ENCODE measurements around the gene ITGA2.

The ITGA2 gene

DNA sequence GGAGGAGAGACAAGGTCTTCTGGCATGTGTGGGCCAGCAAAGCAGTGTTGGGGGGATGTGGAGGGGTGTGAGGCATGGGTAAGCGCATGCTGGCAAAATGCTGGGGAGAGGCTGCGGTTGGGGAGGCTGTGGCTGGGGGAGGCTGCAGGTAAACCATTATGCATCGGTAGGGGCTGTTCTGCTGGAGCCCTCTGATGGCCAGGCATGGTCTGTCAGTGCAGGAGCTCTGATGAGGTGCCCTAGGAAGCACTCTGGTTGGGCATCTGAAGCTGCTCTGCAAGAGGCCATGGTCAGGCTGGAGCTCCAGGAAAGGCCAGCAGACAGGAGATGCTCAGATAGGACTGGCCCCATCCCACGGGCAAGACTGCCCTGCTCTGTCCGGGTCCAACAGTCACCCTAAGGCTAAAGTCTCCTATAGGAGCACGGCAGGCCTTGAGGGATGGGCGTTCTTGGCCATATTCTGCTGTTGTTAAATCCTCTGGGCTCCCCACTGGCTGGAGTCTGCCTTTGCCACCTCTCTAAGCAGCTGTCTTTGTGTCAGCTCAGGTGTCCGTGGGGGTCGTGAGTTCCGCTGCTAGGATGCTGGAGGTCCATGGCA, 28.7 kb downstream of the ITGA2 start:
- DNase-seq (ENCODE audit: low read depth), result no peak

DNA sequence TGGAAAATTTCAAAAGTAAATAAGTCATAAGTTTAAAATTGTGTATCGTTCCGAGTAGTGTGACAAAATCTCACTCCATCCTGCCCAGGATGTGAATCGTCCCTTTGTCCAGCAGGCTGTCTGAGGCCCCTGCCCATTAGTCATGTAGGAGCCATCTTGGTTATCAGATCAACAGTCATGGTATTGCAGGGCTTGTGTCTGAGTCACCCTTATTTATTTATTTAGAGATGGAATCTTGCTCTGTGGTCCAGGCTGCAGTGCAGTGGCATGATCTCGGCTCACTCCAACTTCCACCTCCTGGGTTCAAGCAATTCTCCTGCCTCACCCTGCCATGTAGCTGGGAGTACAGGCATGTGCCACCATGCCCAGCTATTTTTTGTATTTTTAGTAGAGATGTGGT, 30.2 kb downstream of the ITGA2 start:
- DNase-seq (ENCODE audit: low read depth), result no peak

DNA sequence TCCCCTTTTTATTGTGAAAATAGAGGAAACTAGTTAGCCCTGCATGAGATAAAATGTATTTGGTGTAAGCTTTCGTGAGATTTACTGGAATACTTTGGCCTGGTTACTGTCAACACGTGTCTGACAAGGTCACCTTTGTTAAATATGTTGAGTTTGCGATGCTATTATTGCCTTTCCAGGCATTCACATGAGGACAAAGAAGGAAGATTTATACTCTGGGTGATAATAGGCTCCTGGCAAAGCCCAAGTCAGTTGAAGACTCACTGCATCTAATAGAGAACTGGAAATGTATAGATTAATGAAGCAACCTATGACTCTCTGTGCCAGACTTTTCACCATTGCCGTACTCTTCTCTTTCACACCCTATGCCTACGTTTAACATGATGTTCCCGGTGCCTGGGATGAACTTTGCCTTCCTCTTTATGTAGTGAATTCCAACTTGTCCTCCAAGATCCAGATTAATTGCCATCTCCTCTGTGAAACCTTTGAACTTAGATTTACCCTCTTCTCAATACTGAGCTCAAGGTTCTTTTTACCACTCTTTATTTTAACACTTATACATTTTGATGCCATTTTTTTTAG, 33.9 kb downstream of the ITGA2 start:
- DNase-seq (ENCODE audit: low read depth), result no peak

DNA sequence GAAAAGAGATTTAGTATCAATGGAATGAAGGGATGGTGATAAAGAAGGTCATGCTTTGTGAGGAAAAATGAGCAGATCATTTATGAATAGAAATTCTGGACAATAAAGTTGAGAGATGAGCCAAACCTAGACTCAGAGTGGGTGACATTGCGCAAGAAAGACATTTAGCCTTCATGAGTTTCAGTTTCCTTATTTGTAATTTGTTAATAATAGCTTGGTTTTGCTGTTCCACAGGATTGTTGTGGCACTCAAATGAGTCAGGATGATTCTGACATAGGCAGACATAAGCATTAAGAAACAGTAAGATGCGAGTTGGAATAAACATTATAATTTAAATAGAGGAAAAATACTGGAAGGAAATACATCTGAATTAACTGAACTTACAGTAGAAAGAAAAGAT, 34.8 kb downstream of the ITGA2 start:
- no peak for DNase-seq (ENCODE audit: low read depth)

GRCh38 chr5:53024535-53024934, 35.4 kb downstream of the ITGA2 start:
- DNase-seq (ENCODE audit: low read depth), result no peak

- DNase-seq (ENCODE audit: low read depth), result no peak
Observed at GRCh38 chr5:53025487-53025886, 36.3 kb downstream of the ITGA2 start.

GRCh38 chr5:53027913-53028312, 38.8 kb downstream of the ITGA2 start:
- no peak for DNase-seq (ENCODE audit: low read depth)

DNA sequence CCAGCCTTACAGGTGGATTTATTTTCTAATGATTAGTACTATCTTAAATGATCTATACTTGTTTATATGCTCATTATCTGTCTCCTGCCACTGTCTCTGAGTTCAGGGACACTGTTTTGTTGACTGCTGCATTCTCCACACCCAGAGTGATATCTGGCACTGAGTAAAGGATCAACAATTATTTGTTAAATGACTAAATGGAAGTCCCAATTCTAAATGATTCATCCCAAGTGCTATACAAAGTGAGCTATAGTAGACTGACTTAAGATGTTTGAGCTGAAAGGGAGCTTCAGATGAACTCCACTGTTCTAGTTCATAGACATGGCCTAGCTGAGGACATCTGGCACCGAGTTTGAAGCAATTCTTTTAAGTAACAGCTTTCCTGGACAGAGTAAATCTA, 40.5 kb downstream of the ITGA2 start:
- DNase-seq (ENCODE audit: low read depth), result no peak

DNA sequence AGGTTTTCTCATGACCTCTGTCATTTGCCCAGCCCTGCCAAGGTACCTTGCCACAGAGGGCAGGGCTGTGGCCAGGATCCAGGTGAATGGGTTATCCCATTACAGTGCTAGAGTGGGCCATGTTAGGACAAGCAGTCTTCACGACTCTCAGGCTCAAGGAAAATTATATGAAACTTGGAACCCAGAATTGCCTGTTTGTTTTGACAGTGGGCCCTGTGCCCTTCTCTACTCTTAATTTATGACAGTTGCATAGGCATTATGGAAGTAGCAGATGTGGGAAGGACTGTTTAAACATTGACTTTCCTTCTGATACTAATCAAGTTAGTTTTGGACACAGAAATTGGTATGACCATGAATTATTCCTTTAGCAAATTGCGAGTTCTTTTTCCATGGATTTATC, 41.7 kb downstream of the ITGA2 start:
- DNase-seq (ENCODE audit: low read depth), result no peak

DNA sequence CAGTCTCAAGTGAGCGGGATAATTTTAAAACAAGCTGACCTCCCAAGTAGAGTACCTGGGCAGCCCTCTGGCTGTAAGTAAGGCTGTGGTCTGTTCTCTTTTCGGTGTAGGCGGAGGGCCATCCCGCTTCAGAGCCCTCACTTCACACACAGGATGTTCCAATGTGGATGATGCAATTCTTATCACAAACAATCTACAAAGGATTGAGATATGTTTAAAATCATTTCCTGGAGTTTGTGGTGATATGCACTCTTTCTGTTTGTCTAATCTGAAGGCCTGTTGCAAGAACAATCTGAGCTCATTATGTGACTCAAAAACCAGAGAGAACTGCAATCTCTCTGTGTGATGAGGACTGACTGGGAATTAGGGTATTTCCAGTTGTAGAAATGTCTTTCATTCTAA, 42.5 kb downstream of the ITGA2 start:
- DNase-seq (ENCODE audit: low read depth), result no peak

DNA sequence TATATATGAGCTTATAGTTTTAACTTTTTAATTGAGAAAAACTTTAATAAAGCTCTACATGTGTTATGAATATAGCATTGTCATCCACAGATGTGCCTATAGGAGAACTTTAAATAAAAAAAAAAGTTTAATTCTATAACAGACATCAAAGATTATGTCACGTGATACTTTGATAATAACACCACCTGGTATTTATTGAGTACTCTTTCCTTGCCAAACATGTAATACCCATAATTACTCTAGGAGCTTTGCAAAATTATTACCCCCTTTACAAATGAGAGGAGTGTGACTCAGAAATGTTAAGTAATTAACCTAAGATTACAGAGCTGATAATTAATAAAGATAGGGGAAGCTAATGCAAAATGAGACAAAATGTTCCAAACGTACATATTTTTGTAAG, 43.0 kb downstream of the ITGA2 start:
- no peak for DNase-seq (ENCODE audit: low read depth)

GRCh38 chr5:53034832-53035231, 45.7 kb downstream of the ITGA2 start:
- no peak for DNase-seq (ENCODE audit: low read depth)

- DNase-seq (ENCODE audit: low read depth), result no peak
Observed at GRCh38 chr5:53035868-53036381, 46.8 kb downstream of the ITGA2 start.

DNA sequence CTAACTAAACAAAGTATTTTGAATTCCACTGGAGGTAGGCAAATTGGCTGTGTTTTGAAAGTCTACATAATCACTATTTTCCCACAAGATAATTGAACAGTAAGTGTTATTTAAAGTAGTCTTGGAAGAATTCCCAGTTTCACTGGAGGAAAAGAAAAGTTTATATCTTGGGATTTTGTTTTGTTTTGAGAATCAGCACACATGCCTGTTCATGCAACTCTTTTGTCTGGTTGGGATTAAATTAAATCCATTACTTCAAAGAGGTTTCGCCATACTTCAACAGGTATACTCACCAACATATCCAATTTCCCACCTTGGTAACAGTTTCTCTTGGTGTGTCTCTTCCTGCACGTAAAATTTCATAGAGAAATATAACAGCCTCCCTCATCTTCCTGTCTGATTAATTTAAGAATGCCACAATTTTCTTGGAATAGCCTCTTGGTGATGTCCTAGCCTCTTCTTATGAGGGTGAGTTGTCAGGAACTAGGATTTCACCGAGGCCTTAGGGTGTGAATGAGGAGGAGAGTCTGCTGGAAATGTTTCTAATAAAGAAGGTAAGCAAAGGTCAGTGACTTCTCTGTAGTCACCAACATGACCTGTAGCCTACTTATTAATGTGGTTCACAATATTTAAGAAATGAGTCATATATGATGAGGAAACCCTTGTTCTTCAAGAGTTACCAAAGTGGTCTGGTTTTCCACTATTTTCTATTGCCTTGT, 48.1 kb downstream of the ITGA2 start:
- no peak for DNase-seq (ENCODE audit: low read depth)

DNA sequence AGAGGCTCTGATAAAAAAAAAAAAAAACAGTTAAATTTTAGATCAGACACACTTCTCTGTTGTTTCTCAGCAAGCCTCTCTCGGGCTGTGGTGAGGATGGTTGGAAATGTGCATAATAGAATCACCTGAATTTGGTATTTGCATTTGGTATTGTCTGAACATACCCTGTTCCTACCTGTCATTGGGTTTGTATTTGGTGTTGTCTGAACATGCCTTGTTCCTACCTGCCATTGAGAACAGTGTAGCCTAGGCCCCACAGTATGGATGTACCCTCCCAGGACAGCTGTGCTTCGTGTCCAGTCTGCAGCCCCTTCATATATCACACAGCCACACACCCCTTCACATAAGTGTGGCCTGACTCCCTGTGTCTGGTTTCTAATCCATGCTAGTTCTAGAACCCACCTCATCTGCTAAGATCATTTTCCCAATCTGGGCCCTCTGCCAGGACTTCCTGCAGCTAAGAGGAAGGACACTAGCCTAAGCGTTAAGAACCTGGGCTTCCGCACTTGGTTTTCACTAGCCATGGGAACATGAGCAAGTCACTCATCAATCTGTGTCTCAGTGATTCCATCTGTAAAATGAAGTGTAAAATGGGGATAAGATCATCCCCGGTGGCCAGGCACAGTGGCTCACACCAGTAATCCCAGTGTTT, 49.2 kb downstream of the ITGA2 start:
- DNase-seq (ENCODE audit: low read depth), result no peak

- no peak for DNase-seq (ENCODE audit: low read depth)
Observed at GRCh38 chr5:53039855-53040254, 50.7 kb downstream of the ITGA2 start.

- no peak for DNase-seq (ENCODE audit: low read depth)
Observed at GRCh38 chr5:53041071-53041692, 52.0 kb downstream of the ITGA2 start.

DNA sequence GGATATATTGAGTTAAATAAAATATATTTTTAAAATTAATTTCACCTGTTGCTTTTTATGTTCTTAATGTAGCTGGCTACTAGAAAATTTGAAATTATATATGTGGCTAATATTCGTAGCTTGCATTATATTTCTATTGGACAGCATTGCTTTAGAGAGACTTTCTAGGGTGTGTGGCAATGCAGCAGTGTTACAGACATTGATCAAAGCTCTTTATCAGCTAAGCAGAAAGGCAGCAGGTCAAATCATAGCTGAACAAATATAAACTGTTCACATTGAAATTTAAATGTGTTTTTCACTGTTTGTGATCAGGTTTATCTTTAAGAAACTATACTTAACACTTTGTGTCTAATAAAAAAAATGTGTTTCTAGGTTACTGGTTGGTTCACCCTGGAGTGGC, 52.6 kb downstream of the ITGA2 start:
- DNase-seq (ENCODE audit: low read depth), result no peak

- DNase-seq (ENCODE audit: low read depth), result no peak
Observed at GRCh38 chr5:53045263-53045662, 56.1 kb downstream of the ITGA2 start.

DNA sequence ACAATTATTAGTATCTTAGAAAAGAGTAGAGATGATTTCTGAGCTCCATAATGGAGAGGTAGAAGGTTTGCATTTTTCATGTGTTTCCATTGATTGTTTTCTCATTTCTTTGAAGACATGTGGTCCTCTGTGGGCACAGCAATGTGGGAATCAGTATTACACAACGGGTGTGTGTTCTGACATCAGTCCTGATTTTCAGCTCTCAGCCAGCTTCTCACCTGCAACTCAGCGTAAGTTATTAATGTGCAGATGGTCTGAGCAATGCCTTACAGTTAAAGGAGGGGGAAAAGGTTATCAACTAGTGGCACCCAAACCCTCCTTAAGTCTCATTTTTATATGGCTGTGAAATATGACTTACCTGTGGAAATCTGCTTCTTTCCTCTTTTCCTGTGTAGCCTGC, 59.1 kb downstream of the ITGA2 start:
- no peak for DNase-seq (ENCODE audit: low read depth)

DNA sequence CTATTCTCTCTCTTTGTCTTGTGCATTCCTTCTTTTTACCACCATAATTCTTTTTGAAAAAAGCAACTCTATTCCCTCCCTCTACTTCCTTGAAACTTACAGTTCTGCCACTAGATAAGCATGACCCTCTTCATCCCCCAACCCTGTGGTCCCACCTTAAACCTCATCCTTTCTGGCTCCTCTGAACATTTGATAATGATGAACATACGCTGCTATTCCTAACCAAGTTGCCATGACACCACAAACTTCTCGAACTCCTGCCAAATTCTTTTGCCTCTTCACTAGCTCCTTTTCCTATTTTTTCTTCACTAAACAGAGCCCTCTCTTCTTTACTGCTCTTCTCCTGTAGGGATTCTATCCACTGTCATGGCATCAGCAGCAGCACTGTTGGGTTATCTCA, 63.3 kb downstream of the ITGA2 start:
- DNase-seq (ENCODE audit: low read depth), result no peak

GRCh38 chr5:53053364-53053763, 64.2 kb downstream of the ITGA2 start:
- DNase-seq (ENCODE audit: low read depth), result no peak

GRCh38 chr5:53055365-53055764, 66.2 kb downstream of the ITGA2 start:
- no peak for DNase-seq (ENCODE audit: low read depth)
